ENCODE results near the gene PRDX3.

GRCh38 chr10:119149157-119149556, 29.5 kb downstream of the PRDX3 start:
- TF ChIP-seq POLR2A (IDR thresholded peaks at IDR 0.05), result no peak
- no peak for TF ChIP-seq CTCF (IDR thresholded peaks at IDR 0.05)

Data from adrenal gland (tissue), 5 donors.